ENCODE results near the gene SLC7A14.

DNA sequence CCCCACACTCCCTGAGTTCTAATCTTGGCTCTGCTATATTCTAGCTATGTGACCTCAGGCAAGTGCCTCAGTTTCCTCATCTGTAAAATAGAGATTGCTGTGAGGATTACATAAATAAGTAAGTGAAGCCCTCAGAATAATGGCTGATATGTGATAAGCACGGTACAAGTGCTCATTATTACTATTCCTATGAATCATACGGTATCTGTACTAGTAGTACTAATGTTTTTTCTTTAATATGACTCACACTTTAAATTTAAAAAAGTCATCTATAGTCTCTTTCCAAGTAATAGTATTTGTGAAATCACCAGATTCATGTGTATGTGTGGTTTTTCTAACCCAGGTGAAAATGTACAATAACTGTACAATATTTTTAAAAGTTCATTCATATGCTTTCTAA lies 108.5 kb downstream of the SLC7A14 start:
- no peak for TF ChIP-seq ESRRG (CRISPR knock-in tag; IDR thresholded peaks at IDR 0.05)
- no peak for TF ChIP-seq ZFP3 (CRISPR knock-in tag; IDR thresholded peaks at IDR 0.05)
- TF ChIP-seq, protein P1, sequence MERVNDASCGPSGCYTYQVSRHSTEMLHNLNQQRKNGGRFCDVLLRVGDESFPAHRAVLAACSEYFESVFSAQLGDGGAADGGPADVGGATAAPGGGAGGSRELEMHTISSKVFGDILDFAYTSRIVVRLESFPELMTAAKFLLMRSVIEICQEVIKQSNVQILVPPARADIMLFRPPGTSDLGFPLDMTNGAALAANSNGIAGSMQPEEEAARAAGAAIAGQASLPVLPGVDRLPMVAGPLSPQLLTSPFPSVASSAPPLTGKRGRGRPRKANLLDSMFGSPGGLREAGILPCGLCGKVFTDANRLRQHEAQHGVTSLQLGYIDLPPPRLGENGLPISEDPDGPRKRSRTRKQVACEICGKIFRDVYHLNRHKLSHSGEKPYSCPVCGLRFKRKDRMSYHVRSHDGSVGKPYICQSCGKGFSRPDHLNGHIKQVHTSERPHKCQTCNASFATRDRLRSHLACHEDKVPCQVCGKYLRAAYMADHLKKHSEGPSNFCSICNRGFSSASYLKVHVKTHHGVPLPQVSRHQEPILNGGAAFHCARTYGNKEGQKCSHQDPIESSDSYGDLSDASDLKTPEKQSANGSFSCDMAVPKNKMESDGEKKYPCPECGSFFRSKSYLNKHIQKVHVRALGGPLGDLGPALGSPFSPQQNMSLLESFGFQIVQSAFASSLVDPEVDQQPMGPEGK (CRISPR knock-in tag; IDR thresholded peaks at IDR 0.05; ENCODE audit: borderline replicate concordance) = no peak
- TF ChIP-seq, protein P2, sequence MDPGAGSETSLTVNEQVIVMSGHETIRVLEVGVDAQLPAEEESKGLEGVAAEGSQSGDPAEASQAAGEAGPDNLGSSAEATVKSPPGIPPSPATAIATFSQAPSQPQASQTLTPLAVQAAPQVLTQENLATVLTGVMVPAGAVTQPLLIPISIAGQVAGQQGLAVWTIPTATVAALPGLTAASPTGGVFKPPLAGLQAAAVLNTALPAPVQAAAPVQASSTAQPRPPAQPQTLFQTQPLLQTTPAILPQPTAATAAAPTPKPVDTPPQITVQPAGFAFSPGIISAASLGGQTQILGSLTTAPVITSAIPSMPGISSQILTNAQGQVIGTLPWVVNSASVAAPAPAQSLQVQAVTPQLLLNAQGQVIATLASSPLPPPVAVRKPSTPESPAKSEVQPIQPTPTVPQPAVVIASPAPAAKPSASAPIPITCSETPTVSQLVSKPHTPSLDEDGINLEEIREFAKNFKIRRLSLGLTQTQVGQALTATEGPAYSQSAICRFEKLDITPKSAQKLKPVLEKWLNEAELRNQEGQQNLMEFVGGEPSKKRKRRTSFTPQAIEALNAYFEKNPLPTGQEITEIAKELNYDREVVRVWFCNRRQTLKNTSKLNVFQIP (CRISPR knock-in tag; IDR thresholded peaks at IDR 0.05; ENCODE audit: borderline replicate concordance, low read depth) = no peak
- TF ChIP-seq ISL1 (CRISPR knock-in tag; IDR thresholded peaks at IDR 0.05) = no peak
- no peak for TF ChIP-seq ZNF70 (CRISPR knock-in tag; IDR thresholded peaks at IDR 0.05)
- no peak for TF ChIP-seq CSDC2 (CRISPR knock-in tag; IDR thresholded peaks at IDR 0.05)
- TF ChIP-seq TOX (CRISPR knock-in tag; IDR thresholded peaks at IDR 0.05; ENCODE audit: borderline replicate concordance) = no peak

Measured in SK-N-SH treated with all-trans-retinoic acid at 6 μM for 48 hours (cell line).